RWPE2 (cell line): Measurements from ENCODE around the gene SSBP1.

Source experiments
- ATAC-seq: fragments of 200-7000 bp; cut with Tn5 transposase; 3 replicates; pipeline ENCODE4 v1.9.1; 2021; ENCODE audit warnings: low read depth
- DNase-seq: peaks from one replicate; pipeline ENCODE4 v3.0.0-alpha.2; 2020; ENCODE audit warnings: low spot score
- H3K27ac ChIP-seq: fragments of 450-650 bp; 2 replicates; pipeline ENCODE4 v1.5.1; 2017; ENCODE audit warnings: mild to moderate bottlenecking; ENCODE audit not compliant: poor library complexity, severe bottlenecking
- H3K27me3 ChIP-seq: fragments of 250-450 bp; sonication (Bioruptor Pico); 2 replicates; pipeline ENCODE4 v1.5.1; 2021; ENCODE audit warnings: mild to moderate bottlenecking, moderate library complexity; ENCODE audit not compliant: insufficient read depth, poor library complexity, severe bottlenecking
- H3K36me3 ChIP-seq: fragments of 250-450 bp; sonication (Bioruptor Pico); 2 replicates; pipeline ENCODE4 v1.5.1; 2020; ENCODE audit warnings: low read depth, mild to moderate bottlenecking, moderate library complexity
- H3K4me1 ChIP-seq: fragments of 250-450 bp; sonication (Bioruptor Pico); 2 replicates; pipeline ENCODE4 v1.5.1; 2021; ENCODE audit warnings: mild to moderate bottlenecking, moderate library complexity; ENCODE audit not compliant: insufficient read depth, poor library complexity, severe bottlenecking
- H3K4me3 ChIP-seq: fragments of 250-450 bp; sonication (Bioruptor Pico); 2 replicates; pipeline ENCODE4 v1.5.1; 2021; ENCODE audit warnings: mild to moderate bottlenecking, moderate library complexity; ENCODE audit not compliant: severe bottlenecking
- H3K9me3 ChIP-seq: fragments of 250-450 bp; sonication (Bioruptor Pico); 2 replicates; pipeline ENCODE4 v1.5.1; 2021; ENCODE audit warnings: mild to moderate bottlenecking, moderate library complexity; ENCODE audit not compliant: severe bottlenecking
- CTCF ChIP-seq: fragments of 450-650 bp; IDR thresholded peaks from one replicate; pipeline ENCODE4 v1.5.1; 2017; ENCODE audit warnings: mild to moderate bottlenecking, moderate library complexity; ENCODE audit not compliant: poor library complexity, severe bottlenecking

SSBP1 gene

GRCh38 chr7:141729020-141729419 lies 9.1 kb upstream of the SSBP1 start:
- H3K9me3 ChIP-seq = no peaks in the 10 kb centered on the region
- no peaks in the 10 kb centered on the region for H3K27me3 ChIP-seq
- TF ChIP-seq CTCF = no peak
- no peaks in the 10 kb centered on the region for H3K36me3 ChIP-seq
- no peak for DNase-seq
- no peak overlapping the region for H3K4me3 ChIP-seq
- H3K27ac ChIP-seq = no peak overlapping the region
- ATAC-seq = no peak
- H3K4me1 ChIP-seq = no peaks in the 10 kb centered on the region

- ATAC-seq (no peak), DNase-seq (no peak)
- Histone ChIP-seq H3K4me3 (no peak overlapping the region), H3K4me1 (no peaks in the 10 kb centered on the region), H3K9me3 (no peaks in the 10 kb centered on the region), H3K36me3 (no peaks in the 10 kb centered on the region; the same call in 1 of the 2 replicates), H3K27me3 (no peaks in the 10 kb centered on the region), H3K27ac (no peak overlapping the region)
- no peak for TF ChIP-seq CTCF
These were observed 6.5 kb upstream of the SSBP1 start for GRCh38 chr7:141731476-141732149.

- Histone ChIP-seq H3K4me3 (peak overlapping the region; percentile 73), H3K4me1 (peaks cover 10% of the 10 kb centered on the region), H3K36me3 (peaks cover 39% of the 10 kb centered on the region), H3K27me3 (no peaks in the 10 kb centered on the region), H3K9me3 (no peaks in the 10 kb centered on the region), H3K27ac (peak overlapping the region; percentile 25)
- DNase-seq = no peak
- ATAC-seq = peak; percentile 17; the same call in 1 of the 3 replicates
- TF ChIP-seq CTCF = no peak
These were observed 881 bp upstream of the SSBP1 start for GRCh38 chr7:141737118-141737835.

GRCh38 chr7:141738592-141739013 lies 445 bp downstream of the SSBP1 start:
- no peak for DNase-seq
- peak overlapping the region; percentile 73 for H3K4me3 ChIP-seq
- peaks cover 10% of the 10 kb centered on the region for H3K4me1 ChIP-seq
- peak overlapping the region; percentile 18 for H3K27ac ChIP-seq
- H3K9me3 ChIP-seq = no peaks in the 10 kb centered on the region
- no peak for TF ChIP-seq CTCF
- H3K27me3 ChIP-seq = no peaks in the 10 kb centered on the region
- H3K36me3 ChIP-seq = peaks cover 52% of the 10 kb centered on the region
- ATAC-seq = no peak; the same call in 2 of the 3 replicates

GRCh38 chr7:141739250-141739649 lies 1.1 kb downstream of the SSBP1 start:
- Histone ChIP-seq H3K27ac (no peak overlapping the region), H3K4me3 (peak overlapping the region; percentile 73), H3K27me3 (no peaks in the 10 kb centered on the region), H3K9me3 (no peaks in the 10 kb centered on the region), H3K4me1 (peaks cover 10% of the 10 kb centered on the region), H3K36me3 (peaks cover 59% of the 10 kb centered on the region)
- DNase-seq (no peak), ATAC-seq (no peak)
- TF ChIP-seq CTCF = no peak
